Skeletal muscle tissue (tissue), 4 donors: ENCODE measurements around the gene CELA3B. TPM values are rescaled to one million over a fixed set of nuclear protein-coding genes. Genes with fewer than 3 reads are reported as not detected.

Source experiments
- H3K27ac ChIP-seq: one replicate; pipeline ENCODE4 v1.7.0; 2013; ENCODE audit warnings: mild to moderate bottlenecking, low read depth, low read length, inconsistent platforms
- H3K27me3 ChIP-seq, 3 donors: one replicate each; pipeline ENCODE4 v1.7.0; 2013; ENCODE audit warnings: low read length in 3 of 3; ENCODE audit not compliant: control insufficient read depth in 3 of 3, insufficient read depth in 3 of 3
- H3K36me3 ChIP-seq, 3 donors: one replicate each; pipeline ENCODE4 v1.7.0; 2013; ENCODE audit warnings: low read length in 3 of 3; ENCODE audit not compliant: control insufficient read depth in 3 of 3, insufficient read depth in 3 of 3
- H3K4me1 ChIP-seq, 3 donors: one replicate each; pipeline ENCODE4 v1.7.0; 2013; ENCODE audit warnings: low read length in 3 of 3, mild to moderate bottlenecking in 3 of 3; ENCODE audit not compliant: control insufficient read depth in 3 of 3, insufficient read depth in 3 of 3
- H3K4me3 ChIP-seq, 3 donors: one replicate each; pipeline ENCODE4 v1.7.0; 2013; ENCODE audit warnings: low read length in 3 of 3
- H3K9ac ChIP-seq, 3 donors: one replicate each; pipeline ENCODE4 v1.7.0; 2013; ENCODE audit warnings: low read length in 3 of 3, mild to moderate bottlenecking in 3 of 3, moderate library complexity in 2 of 3, low read depth in 1 of 3
- H3K9me3 ChIP-seq, 3 donors: one replicate each; pipeline ENCODE4 v1.7.0; 2013; ENCODE audit warnings: low read length in 3 of 3; ENCODE audit not compliant: control insufficient read depth in 3 of 3
- total RNA-seq: library from RNA; depleted of rRNA; stranded (reverse); fragments of >200 nt; gene quantifications from one replicate; pipeline ENCODE4 v1.2.3, GENCODE V29; 2014
- donor health status: Osteomylitis.

Gene CELA3B
- total RNA-seq, 1 donor from 2014 or later = not detected

GRCh38 chr1:21935891-21936365 is 40.9 kb upstream of the CELA3B start:
- peaks cover 64 to 75% (median 74%) of the 10 kb centered on the region in 3 donors for H3K4me1 ChIP-seq
- H3K27ac ChIP-seq = peak overlapping the region; percentile 64
- no peaks in the 10 kb centered on the region for H3K36me3 ChIP-seq

GRCh38 chr1:21936366-21937031 is 40.3 kb upstream of the CELA3B start:
- peak overlapping the region; percentile 81 to 88 (median 86) for H3K4me3 ChIP-seq
- peak overlapping the region; percentile 75 to 85 (median 78) for H3K9ac ChIP-seq
- no peaks in the 10 kb centered on the region for H3K9me3 ChIP-seq
- peak overlapping the region; percentile 64 for H3K27ac ChIP-seq
- no peaks in the 10 kb centered on the region for H3K27me3 ChIP-seq
- peaks cover 58 to 70% (median 68%) of the 10 kb centered on the region in 3 donors for H3K4me1 ChIP-seq
- no peaks in the 10 kb centered on the region for H3K36me3 ChIP-seq

More at GRCh38 chr1:21935891-21936365, 40.9 kb upstream of the CELA3B start:
- Histone ChIP-seq H3K9ac (peak overlapping the region; percentile 75 to 85 (median 78)), H3K27me3 (no peaks in the 10 kb centered on the region), H3K4me3 (peak overlapping the region; percentile 81 to 88 (median 86)), H3K9me3 (no peaks in the 10 kb centered on the region)

- H3K9ac ChIP-seq = peak within 1 kb of the TSS; percentile 75 to 85 (median 78)
- peaks cover 53 to 67% (median 65%) of the 10 kb centered on the region in 3 donors for H3K4me1 ChIP-seq
- H3K27me3 ChIP-seq = no peaks in the 10 kb centered on the region
These were observed 39.8 kb upstream of the CELA3B start, which contains the start of gene HSPG2 for GRCh38 chr1:21937034-21937371. TSS of gene HSPG2 (minus strand) at chr1:21937310. CDS start at chr1:21937217, 93 bp downstream.

DNA sequence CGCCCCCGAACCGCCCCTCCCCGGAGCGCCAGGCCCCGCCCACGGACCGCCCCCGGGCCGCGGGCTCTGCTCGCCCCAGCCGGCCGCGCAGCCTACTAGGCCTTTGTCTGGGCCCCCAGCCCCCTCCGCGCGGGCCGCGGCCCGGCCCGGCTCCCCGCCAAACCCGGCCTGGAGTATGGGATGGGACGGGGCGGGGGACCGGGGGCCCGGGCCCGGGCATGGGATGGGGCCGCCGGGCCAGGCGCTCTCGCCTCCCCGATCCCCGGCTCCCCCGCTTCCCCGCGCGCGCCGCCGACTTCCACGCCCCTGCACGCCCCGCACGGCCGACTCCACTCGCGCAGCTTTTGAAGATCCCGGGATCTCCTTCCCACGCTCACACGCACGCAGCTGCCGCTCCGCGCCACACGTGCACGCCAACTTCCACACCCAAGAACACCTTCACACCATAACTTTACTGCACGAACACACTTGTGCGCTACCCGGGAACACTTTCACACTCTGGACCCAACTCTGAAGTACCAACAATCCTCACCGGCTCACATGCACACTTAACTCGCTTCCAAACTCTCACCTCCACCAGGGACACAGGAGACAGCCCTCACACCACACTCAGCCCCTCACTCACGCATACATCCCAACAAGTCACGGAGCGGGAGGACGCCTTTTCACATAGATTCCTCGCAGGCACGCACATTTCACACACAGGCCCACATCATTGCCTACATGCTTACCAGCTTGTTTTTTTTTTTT is 39.3 kb upstream of the CELA3B start:
- H3K9me3 ChIP-seq = no peaks in the 10 kb centered on the region
- H3K4me3 ChIP-seq = peak overlapping the region; percentile 75 to 80 (median 77)
- H3K9ac ChIP-seq = peak overlapping the region; percentile 54 to 85 (median 73)
- peaks cover 48 to 62% (median 59%) of the 10 kb centered on the region in 3 donors for H3K4me1 ChIP-seq
- no peaks in the 10 kb centered on the region for H3K27me3 ChIP-seq
- peak overlapping the region; percentile 76 for H3K27ac ChIP-seq
- no peaks in the 10 kb centered on the region for H3K36me3 ChIP-seq

More at GRCh38 chr1:21937034-21937371, 39.8 kb upstream of the CELA3B start, which contains the start of gene HSPG2:
- no peaks in the 10 kb centered on the region for H3K9me3 ChIP-seq
- H3K27ac ChIP-seq = peak within 1 kb of the TSS; percentile 76
- peak within 1 kb of the TSS; percentile 81 to 88 (median 86) for H3K4me3 ChIP-seq
- H3K36me3 ChIP-seq = no peaks in the 10 kb centered on the region

GRCh38 chr1:21938732-21939538 is 37.9 kb upstream of the CELA3B start:
- H3K4me3 ChIP-seq = no peak overlapping the region
- H3K9ac ChIP-seq = peak overlapping the region; percentile 21 to 85 (median 25)
- H3K9me3 ChIP-seq = no peaks in the 10 kb centered on the region
- H3K4me1 ChIP-seq = peaks cover 34 to 51% (median 48%) of the 10 kb centered on the region in 3 donors
- H3K27me3 ChIP-seq = no peaks in the 10 kb centered on the region
- no peaks in the 10 kb centered on the region for H3K36me3 ChIP-seq
- peak overlapping the region; percentile 76 for H3K27ac ChIP-seq

- peak overlapping the region in 1 of 3 donors; percentile 45 for H3K9ac ChIP-seq
- H3K4me1 ChIP-seq = peaks cover 35 to 54% (median 42%) of the 10 kb centered on the region in 3 donors
- H3K27me3 ChIP-seq = no peaks in the 10 kb centered on the region
- no peaks in the 10 kb centered on the region for H3K9me3 ChIP-seq
- no peaks in the 10 kb centered on the region for H3K36me3 ChIP-seq
- no peak overlapping the region for H3K4me3 ChIP-seq
- peak overlapping the region; percentile 76 for H3K27ac ChIP-seq
These were observed 37.0 kb upstream of the CELA3B start for GRCh38 chr1:21939650-21940374.

DNA sequence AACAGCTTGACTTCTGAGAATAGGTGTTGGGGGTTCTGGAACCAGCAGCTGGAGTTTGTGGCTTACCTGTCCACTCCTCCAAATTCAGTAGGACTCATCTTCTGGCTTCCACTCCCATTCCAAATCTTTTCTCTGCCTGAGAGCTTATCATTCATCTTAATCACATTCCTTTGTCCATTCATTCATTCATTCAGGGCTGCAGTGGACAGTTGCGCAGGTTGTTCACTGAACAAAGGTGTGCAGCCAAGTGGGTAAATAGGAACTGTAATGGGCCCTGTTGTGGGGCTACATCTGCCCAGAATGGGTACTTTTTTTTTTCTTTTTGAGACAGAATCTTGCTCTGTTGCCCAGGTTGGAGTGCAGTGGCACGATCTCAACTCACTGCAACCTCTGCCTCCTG is 36.3 kb upstream of the CELA3B start:
- peak overlapping the region; percentile 76 for H3K27ac ChIP-seq
- no peaks in the 10 kb centered on the region for H3K9me3 ChIP-seq
- no peak overlapping the region for H3K4me3 ChIP-seq
- H3K4me1 ChIP-seq = peaks cover 35 to 50% (median 39%) of the 10 kb centered on the region in 3 donors
- no peaks in the 10 kb centered on the region for H3K36me3 ChIP-seq
- no peaks in the 10 kb centered on the region for H3K27me3 ChIP-seq
- H3K9ac ChIP-seq = no peak overlapping the region

DNA sequence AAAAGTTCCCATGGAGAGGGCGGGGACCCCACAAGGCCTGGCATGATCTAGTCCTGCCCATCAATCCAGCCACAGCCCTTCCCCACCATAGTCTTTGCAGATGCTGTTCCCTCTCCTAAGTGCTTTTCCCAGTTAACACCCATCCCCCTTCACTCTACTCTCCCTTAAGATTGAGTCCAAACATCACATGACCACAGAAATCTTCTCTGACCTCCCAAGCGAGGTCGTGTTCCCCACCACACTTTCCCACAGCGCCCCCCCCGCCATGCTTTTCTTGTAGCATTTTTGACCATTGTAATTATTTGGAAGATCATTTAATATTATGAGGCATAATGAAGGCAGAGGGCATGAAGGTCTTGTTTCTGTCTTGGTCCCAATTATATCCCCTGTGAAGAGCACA is 35.5 kb upstream of the CELA3B start:
- Histone ChIP-seq H3K27ac (no peak overlapping the region), H3K4me3 (no peak overlapping the region), H3K4me1 (peaks cover 31 to 44% (median 31%) of the 10 kb centered on the region in 3 donors)

DNA sequence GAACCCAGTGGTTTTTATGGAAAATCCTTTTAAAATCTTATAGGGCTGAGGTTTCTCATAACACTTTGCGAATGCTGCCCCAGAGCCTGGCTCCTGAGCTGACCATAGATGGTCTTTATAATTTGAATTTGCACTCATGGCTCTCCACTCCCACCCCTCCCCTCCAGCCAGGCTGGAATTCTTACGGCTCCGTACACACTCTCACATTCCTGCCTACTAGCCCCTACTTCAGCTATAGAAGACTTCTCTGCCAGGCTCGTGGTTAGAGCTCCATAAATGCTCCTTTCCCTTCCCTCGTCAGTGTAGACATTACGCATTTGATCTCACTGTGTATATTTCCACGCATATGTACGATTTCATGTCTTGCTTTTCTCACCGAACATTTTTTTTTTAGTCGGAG is 34.4 kb upstream of the CELA3B start:
- H3K27ac ChIP-seq = no peak overlapping the region
- no peaks in the 10 kb centered on the region for H3K27me3 ChIP-seq
- no peak overlapping the region for H3K4me3 ChIP-seq
- H3K9ac ChIP-seq = no peak overlapping the region
- no peaks in the 10 kb centered on the region for H3K9me3 ChIP-seq
- peaks cover 32 to 42% (median 34%) of the 10 kb centered on the region in 3 donors for H3K4me1 ChIP-seq
- no peaks in the 10 kb centered on the region for H3K36me3 ChIP-seq

More for the DNA sequence above, 35.5 kb upstream of the CELA3B start:
- H3K9ac ChIP-seq = no peak overlapping the region
- no peaks in the 10 kb centered on the region for H3K36me3 ChIP-seq
- H3K27me3 ChIP-seq = no peaks in the 10 kb centered on the region
- no peaks in the 10 kb centered on the region for H3K9me3 ChIP-seq
